Epithelial cell of esophagus (primary cell): ENCODE measurements around the gene ERAP2.

Experiments used
- DNase-seq: peaks from one replicate; pipeline ENCODE4 v3.0.0; 2010; ENCODE audit warnings: low read depth
- H3K4me3 ChIP-seq: 2 replicates; pipeline ENCODE4 v1.5.1; 2011; ENCODE audit warnings: mild to moderate bottlenecking, low read length, control low read depth
- CTCF ChIP-seq: IDR thresholded peaks from 2 replicates; pipeline ENCODE4 v1.5.1; 2011; ENCODE audit warnings: low read depth, mild to moderate bottlenecking, low read length, control low read depth, inconsistent platforms; ENCODE audit not compliant: insufficient read depth; ENCODE audit errors: missing control alignments

The ERAP2 gene

GRCh38 chr5:96963267-96963666, 87.0 kb downstream of the ERAP2 start:
- DNase-seq = peak; percentile 34
- H3K4me3 ChIP-seq = no peak overlapping the region

GRCh38 chr5:96966801-96967200, 90.5 kb downstream of the ERAP2 start:
- H3K4me3 ChIP-seq = no peak overlapping the region
- DNase-seq = no peak
- TF ChIP-seq CTCF = no peak

More at GRCh38 chr5:96963267-96963666, 87.0 kb downstream of the ERAP2 start:
- no peak for TF ChIP-seq CTCF

- TF ChIP-seq CTCF = no peak
- H3K4me3 ChIP-seq = no peak overlapping the region
- DNase-seq = peak; percentile 22
Measured at GRCh38 chr5:96967400-96967799, 91.1 kb downstream of the ERAP2 start.

- no peak for TF ChIP-seq CTCF
- peak; percentile 44 for DNase-seq
- H3K4me3 ChIP-seq = no peak overlapping the region
Measured at GRCh38 chr5:96968074-96968473, 91.8 kb downstream of the ERAP2 start.

GRCh38 chr5:96968614-96969013, 92.3 kb downstream of the ERAP2 start:
- no peak for DNase-seq
- no peak for TF ChIP-seq CTCF
- H3K4me3 ChIP-seq = no peak overlapping the region
